ENCODE results near the gene C2orf80.
"Not testable (repeated sequence)": the region's sequence is repeated elsewhere in the genome, so short reads cannot be mapped to it uniquely, and the experiment has no call there.

Gene C2orf80

DNA sequence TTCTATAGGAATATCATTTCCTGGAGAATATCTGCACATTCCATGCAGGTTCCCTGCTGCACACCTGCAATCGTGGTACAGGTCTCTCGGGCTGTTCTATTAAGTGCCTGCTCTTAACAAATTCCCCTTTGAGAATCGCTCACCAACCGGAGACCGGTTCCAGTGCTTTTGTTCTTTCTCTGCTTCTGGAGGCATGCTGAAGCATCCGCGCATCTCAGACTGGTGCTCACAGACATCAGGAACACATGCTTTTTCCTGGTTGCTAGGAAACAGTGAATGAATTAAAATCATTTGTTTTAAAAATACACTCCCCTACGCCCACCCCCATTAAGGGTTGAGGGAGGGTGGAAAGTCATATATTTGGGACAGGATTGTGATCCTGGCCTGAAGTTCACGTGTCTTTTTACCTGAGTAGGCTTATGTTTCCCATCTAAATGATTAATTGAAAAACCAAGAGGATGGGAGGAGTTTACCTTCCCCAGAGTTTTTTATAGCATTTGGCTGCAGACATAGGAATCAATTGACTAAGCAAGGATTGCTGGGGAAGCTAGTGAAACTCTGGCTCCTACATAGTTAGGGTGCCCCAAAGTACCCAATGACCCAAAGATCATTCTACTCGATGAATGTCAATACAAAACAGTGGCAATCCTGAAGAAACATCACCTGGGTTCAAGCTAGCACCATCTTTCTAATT is at the start of gene C2orf80:
TSS of gene C2orf80 (minus strand) at position 221 of the 694 bp plus-strand sequence. CDS start 3,044 bp downstream, outside the sequence.
- DNase-seq (ENCODE audit: low read depth in 2 of 2, low spot score in 1 of 2), result no peak

GRCh38 chr2:208235860-208236259 is 46.0 kb upstream of the C2orf80 start:
- no peak for DNase-seq (ENCODE audit: low read depth in 2 of 2, low spot score in 1 of 2)

DNA sequence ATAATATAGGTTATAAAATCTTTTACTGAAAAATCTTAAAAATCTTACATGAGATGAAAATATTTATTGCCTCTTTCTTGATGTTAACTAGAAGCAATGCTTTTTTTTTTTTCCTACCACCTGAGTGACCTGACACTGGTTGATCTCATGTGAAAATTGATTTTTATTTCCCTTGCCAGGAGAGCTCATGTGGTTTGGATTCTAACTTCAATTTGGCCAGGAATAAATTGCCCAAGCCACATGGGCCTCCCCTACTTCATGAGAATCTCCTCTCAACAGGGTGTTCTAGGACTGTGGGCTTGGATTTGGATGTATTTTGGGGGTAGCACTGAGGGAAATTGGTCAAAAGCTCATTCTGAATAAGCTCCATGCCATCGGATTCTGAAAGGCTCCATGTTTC is 45.0 kb upstream of the C2orf80 start:
- DNase-seq (ENCODE audit: low read depth in 2 of 2, low spot score in 1 of 2), result no peak

GRCh38 chr2:208228476-208228875 is 38.6 kb upstream of the C2orf80 start:
- DNase-seq (ENCODE audit: low read depth in 2 of 2, low spot score in 1 of 2), result no peak

DNA sequence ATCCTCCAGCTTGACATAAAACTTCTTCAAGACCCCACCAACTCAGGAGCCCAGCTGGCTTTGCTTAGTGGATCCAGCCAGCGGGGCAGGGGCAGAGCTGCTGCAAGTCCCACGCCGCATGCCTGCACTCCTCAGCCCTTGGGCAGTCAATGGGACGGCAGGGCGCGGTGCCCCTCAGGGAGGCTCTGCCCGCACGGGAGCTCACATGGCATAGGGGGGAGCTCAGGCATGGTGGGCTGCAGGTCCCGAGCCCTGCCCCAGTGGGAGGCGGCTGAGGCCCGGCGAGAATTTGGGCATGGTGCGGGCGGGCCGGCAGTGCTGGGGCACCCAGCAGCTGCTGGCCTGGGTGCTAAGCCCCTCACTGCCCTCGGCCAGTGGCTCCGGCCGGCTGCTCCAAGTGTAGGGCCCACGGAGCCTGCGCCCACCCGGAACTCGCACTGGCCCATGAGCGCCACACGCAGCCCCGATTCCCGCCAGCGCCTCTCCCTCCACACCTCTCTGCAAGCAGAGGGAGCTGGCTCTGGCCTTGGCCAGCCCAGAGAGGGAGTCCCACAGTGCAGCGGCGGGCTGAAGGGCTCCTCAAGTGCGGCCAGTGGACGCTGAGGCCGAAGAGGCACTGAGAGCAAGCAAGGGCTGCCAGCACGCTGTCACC is 37.9 kb upstream of the C2orf80 start:
- DNase-seq (ENCODE audit: low read depth in 2 of 2, low spot score in 1 of 2), result no peak

- no peak for DNase-seq (ENCODE audit: low read depth in 2 of 2, low spot score in 1 of 2)
Measured at GRCh38 chr2:208224802-208225201, 35.0 kb upstream of the C2orf80 start.

DNA sequence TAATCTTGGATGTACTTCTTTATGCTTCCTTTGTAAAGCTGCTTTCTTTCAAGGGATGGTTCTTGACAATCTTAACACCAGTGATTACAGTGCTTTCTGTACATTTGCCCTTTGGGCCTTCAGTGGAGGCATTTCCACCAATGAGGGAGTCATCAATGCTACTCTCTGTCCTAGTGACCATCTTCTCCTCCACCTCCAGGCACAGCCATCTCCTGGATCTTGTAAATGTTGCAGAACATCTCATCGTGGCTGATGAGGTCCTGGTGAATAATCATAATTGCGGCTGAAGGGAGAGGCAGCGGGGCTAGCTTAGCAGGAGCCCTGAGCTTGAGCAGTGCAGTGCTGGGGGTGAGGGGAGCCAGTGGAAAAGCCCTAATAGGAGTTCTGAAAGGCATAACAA is 32.5 kb upstream of the C2orf80 start:
- no peak for DNase-seq (ENCODE audit: low read depth in 2 of 2, low spot score in 1 of 2)

DNA sequence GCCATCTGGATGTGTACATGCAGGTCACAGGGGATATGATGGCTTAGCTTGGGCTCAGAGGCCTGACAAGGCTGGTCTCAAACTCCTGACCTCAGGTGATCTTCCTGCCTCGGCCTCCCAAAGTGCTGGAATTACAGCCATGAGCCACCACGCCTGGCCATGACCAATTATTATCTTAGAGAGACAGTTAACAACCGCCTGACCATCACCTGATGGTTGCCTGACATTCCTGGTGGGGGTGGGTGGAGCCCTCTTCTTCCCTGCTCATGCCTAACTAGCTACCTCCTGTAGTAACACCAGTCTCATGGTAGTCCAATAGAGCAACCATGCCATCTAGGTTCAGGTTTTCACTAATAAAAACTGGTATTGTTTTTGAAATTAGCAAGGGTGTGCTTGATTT is 32.0 kb upstream of the C2orf80 start:
- not testable (repeated sequence) for DNase-seq (ENCODE audit: low read depth in 2 of 2, low spot score in 1 of 2)

DNA sequence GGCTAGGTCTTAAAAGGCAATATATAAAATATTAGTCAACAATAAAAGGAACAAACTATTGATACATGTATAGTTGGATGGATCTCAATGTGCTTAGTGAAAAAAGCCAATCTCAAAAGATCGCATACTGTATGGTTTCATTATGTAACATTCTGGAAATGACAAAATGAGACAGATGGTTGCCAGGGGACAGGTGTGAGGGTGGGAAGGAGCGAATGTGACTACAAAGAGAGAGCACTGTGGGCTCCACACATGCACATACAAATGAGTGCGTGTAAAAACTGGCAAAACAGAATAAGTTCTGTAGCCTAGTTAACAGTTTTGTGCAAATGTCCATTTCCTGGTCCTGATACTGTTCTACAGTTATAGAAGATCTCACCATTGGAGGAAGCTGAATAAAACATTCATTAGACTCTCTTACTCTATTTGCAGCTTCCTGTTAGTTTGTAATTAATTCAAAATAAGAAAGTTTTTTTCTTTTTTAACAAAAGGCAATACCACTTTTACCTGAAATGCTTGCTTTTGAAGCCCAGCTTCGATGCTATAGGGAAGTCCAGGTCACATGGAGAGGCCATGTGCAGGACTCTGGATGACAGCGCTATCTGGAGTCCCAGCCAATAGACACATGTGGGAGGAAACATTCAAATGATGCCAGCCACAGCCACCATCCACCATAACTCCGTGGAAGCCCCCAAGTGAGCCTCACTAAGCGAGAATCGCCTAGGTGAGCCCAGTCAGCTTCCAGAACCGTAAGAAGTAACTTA is 21.0 kb upstream of the C2orf80 start:
- DNase-seq (ENCODE audit: low read depth in 2 of 2, low spot score in 1 of 2), result no peak

DNA sequence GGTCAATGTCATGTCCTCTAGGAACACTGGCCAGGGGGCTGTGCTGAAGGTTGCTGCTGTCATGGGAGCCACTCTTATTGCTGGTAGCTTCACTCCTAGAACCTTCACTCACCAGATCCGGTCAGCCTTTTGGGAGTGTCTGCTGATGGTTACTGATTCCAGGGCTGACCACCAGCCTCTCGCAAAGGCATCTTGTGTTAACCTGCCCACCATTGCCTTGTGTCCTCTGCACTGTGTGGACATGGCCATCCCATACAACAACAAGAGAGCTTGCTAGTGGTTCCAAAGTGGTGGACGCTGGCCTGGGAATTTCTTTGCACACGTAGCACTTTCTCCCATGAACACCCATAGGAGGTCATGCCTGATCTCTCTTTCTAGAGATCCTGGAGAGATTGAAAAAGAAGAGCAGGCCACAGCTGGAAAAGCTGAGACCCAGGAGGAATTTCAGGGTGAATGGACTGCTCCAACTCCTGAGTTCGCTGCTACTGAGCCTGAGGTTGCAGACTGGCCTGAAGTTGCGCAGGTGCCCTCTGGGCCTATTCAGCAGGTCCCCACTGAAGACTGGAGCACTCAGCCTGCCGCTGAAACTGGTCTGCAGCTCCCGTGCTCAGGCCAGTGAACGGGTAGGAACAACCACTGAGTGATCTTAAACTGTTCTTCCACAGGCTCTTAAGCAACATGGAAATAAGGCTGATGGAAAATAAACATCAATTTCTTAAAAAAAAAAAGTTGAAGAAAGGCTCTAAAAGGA is 18.7 kb upstream of the C2orf80 start:
- no peak for DNase-seq (ENCODE audit: low read depth in 2 of 2, low spot score in 1 of 2)

DNA sequence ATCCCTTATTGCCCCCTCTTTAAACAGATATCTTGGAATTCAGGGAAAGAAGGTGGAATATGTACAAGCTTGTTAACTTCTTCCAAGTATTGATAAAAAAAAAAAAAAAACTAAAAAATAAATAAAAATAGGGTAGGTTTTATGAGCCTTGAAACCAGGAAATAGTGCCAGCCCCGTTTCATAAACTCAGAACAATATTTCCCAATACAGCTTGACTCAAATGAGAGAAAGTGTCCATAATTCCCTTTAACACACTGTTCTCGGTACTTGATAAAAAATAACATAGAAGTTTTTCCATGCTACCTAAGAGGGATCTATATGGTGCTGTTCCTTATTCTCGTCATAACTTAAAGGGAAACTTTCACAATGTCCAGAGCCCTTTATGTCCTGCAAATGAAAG is 17.9 kb upstream of the C2orf80 start:
- no peak for DNase-seq (ENCODE audit: low read depth in 2 of 2, low spot score in 1 of 2)

- DNase-seq (ENCODE audit: low read depth in 2 of 2, low spot score in 1 of 2), result no peak
Measured at GRCh38 chr2:208204166-208204565, 14.3 kb upstream of the C2orf80 start.

DNA sequence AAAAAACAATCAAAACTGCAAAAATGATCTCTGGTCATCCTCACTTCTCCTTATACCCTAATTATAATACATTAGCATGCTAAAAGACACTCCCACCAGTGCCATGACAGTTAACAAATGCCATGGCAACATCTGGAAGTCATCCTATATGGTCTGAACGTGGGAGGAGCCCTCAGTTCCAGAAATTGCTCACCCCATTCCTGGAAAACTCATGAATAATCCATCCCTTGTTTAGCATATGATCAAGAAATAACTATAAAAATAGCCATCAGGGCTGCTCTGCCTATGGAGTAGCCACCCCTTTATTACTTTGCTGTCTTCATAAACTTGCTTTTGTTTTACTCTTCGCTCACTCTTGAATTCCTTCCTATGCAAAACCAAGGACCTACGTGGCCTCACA is 5.7 kb upstream of the C2orf80 start:
- no peak for DNase-seq (ENCODE audit: low read depth in 2 of 2, low spot score in 1 of 2)

DNA sequence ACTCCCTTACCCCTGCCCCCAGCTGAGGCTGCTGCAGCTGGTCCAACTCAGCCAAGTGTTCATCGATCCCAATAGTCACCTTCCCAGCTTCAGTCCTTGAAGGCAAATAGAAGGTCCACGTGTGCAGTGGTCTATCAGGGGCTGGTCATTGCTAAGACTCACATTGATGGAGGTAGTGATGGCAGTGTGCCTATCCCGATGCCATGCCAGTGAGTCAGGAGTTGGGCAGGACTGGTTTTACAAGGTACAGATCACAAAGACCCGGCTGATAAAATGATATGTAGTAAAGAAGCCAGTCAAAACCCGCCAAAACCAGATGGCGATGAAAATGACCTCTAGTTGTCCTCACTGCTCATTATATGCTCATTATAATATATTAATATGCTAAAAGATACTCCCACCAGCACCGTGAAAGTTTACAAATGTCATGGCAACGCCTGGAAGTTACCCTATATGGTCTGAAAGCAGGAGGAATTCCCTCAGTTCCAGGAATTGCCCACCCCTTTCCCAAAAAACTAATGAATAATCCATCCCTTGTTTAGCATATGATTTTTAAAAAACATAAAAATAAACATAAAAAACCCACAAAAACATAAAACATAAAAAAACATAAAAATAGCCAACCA is 2.9 kb upstream of the C2orf80 start:
- DNase-seq (ENCODE audit: low read depth in 2 of 2, low spot score in 1 of 2), result no peak

- DNase-seq (ENCODE audit: low read depth in 2 of 2, low spot score in 1 of 2), result no peak
Measured at GRCh38 chr2:208189069-208189809, 591 bp downstream of the C2orf80 start.

DNA sequence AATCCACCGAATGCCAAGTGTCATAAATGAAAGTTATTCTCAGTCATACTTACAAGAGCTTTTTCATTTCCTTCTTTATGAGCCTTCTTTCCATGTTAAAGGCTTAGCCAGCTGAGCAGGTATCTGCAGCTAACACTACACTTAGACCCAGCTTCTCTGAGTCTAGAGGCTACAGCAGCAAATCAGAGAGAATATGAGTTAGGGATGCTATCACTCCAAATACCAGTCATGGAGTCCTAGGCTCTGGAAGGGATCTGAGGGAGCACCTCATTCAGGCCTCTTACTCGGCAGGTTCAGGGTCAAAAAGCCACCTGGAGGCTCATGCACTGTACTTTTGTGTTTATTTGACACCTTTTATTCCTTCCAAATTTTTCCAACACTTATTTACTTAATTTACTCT is 2.9 kb downstream of the C2orf80 start:
- DNase-seq (ENCODE audit: low read depth in 2 of 2, low spot score in 1 of 2), result no peak

GRCh38 chr2:208186465-208186864 is 3.4 kb downstream of the C2orf80 start:
- no peak for DNase-seq (ENCODE audit: low read depth in 2 of 2, low spot score in 1 of 2)

DNA sequence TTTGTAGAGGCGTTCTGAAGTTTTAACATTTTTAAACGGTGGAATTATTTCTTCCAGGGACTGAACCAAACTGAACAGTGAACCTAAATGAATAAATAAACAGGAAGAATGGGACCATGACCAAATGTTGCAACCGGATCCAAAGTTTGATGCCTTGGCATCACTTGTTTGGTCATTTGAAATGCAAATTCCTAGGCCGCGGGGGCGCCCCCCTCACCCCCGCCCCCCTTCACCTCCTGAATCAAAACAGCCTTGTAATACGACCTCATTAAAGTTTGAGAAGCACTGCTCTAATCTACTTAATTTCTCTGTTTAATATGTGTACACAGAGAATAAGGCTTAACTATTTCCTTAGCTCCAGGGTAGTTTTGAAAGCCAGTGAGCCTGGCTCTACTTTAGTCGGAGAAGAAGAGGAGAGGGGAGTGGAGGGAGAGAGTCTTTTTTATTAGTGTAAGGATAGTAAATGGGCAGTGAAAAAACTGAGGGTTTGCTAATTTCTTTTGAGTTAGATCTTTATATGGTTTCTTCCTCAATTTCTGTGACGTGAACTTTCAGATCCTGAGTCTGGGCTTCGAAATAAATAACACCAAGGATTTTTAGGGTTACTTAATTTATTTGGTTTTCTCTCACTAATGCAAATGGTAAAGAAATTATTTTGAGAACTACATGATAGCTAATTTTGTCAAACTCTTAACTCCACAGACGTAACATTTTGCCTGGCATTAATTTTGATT is 5.7 kb downstream of the C2orf80 start:
- no peak for DNase-seq (ENCODE audit: low read depth in 2 of 2, low spot score in 1 of 2)

GRCh38 chr2:208183526-208183925 is 6.3 kb downstream of the C2orf80 start:
- DNase-seq (ENCODE audit: low read depth in 2 of 2, low spot score in 1 of 2), result no peak

DNA sequence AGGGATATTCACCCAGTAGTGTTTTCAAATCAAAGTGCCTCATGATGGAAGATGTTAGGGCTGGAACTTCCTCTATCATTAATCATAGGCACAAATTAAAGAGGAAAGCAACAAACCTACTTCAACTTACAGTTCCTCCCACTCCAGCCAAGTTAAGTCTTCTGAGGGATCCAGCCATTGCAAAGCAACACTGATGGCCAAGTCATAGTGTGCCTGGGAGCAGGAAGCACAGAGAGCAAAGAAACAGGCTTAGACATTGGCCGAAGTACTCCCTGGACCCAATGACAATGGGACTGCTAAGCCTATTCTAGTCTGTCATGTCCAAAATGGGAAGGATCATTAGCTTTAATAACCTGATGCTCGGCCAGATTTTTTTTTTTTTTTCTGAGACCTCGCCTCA is 7.0 kb downstream of the C2orf80 start:
- no peak for DNase-seq (ENCODE audit: low read depth in 2 of 2, low spot score in 1 of 2)
